HG03442 (cell line): ENCODE data around the gene TOR1A.
"Not testable (repeated sequence)": the region's sequence is repeated elsewhere in the genome, so short reads cannot be mapped to it uniquely, and the experiment has no call there.

Experiments
- ATAC-seq: cut with Tn5 transposase; IDR thresholded peaks from one replicate; pipeline ENCODE4 v1.9.1; 2021; ENCODE audit warnings: mild to moderate bottlenecking, moderate library complexity; ENCODE audit not compliant: unreplicated experiment

TOR1A gene

GRCh38 chr9:129783516-129784361, 40.2 kb downstream of the TOR1A start:
- no peak for ATAC-seq

GRCh38 chr9:129781981-129782380, 42.0 kb downstream of the TOR1A start:
- no peak for ATAC-seq

GRCh38 chr9:129781131-129781530, 42.8 kb downstream of the TOR1A start:
- ATAC-seq = no peak

- ATAC-seq = no peak
Measured at GRCh38 chr9:129779560-129780190, 44.3 kb downstream of the TOR1A start.

- no peak for ATAC-seq
Measured at GRCh38 chr9:129778469-129778868, 45.5 kb downstream of the TOR1A start.

- ATAC-seq = no peak
Measured at GRCh38 chr9:129777769-129778130, 46.2 kb downstream of the TOR1A start.

- ATAC-seq = no peak
Measured at GRCh38 chr9:129776938-129777768, 46.8 kb downstream of the TOR1A start.

- no peak for ATAC-seq
Measured at GRCh38 chr9:129776566-129776937, 47.4 kb downstream of the TOR1A start.

GRCh38 chr9:129776096-129776495, 47.8 kb downstream of the TOR1A start:
- ATAC-seq = not testable (repeated sequence)

- no peak for ATAC-seq
Measured at GRCh38 chr9:129775448-129775798, 48.5 kb downstream of the TOR1A start.

GRCh38 chr9:129774791-129775447, 49.0 kb downstream of the TOR1A start:
- no peak for ATAC-seq

- no peak for ATAC-seq
Measured at GRCh38 chr9:129773262-129774048, 50.5 kb downstream of the TOR1A start.

GRCh38 chr9:129770741-129771140, 53.2 kb downstream of the TOR1A start:
- ATAC-seq = no peak

GRCh38 chr9:129769669-129770068, 54.3 kb downstream of the TOR1A start:
- ATAC-seq = no peak

GRCh38 chr9:129768486-129768885, 55.5 kb downstream of the TOR1A start:
- ATAC-seq = no peak

GRCh38 chr9:129765764-129766317, 58.1 kb downstream of the TOR1A start:
- ATAC-seq = no peak

GRCh38 chr9:129762985-129763926, 60.7 kb downstream of the TOR1A start:
- ATAC-seq = no peak
